GM12872 (cell line): Measurements from ENCODE around the gene PRR15.
A peak's percentile ranks its signal among the peaks of the same experiment; 100 is the strongest.

Source experiments
- CTCF ChIP-seq: IDR thresholded peaks from 3 replicates; pipeline ENCODE4 v1.5.1; 2011; ENCODE audit warnings: low read depth, mild to moderate bottlenecking, low read length, moderate library complexity; ENCODE audit not compliant: insufficient read depth

The PRR15 gene

GRCh38 chr7:29609162-29610037 is 45.8 kb downstream of the PRR15 start:
- TF ChIP-seq CTCF = peak; percentile 72

GRCh38 chr7:29610086-29610485 is 46.5 kb downstream of the PRR15 start:
- TF ChIP-seq CTCF = no peak

- TF ChIP-seq CTCF = no peak
Observed at GRCh38 chr7:29611941-29612544, 48.4 kb downstream of the PRR15 start.

- no peak for TF ChIP-seq CTCF
Observed at GRCh38 chr7:29612596-29612995, 49.0 kb downstream of the PRR15 start.

- no peak for TF ChIP-seq CTCF
Observed at GRCh38 chr7:29613100-29613499, 49.5 kb downstream of the PRR15 start.

- TF ChIP-seq CTCF = no peak
Observed at GRCh38 chr7:29614229-29614628, 50.6 kb downstream of the PRR15 start.
